Measurements from ENCODE around the gene SIN3A.
A peak's percentile ranks its signal among the peaks of the same experiment; 100 is the strongest.

Gene SIN3A

DNA sequence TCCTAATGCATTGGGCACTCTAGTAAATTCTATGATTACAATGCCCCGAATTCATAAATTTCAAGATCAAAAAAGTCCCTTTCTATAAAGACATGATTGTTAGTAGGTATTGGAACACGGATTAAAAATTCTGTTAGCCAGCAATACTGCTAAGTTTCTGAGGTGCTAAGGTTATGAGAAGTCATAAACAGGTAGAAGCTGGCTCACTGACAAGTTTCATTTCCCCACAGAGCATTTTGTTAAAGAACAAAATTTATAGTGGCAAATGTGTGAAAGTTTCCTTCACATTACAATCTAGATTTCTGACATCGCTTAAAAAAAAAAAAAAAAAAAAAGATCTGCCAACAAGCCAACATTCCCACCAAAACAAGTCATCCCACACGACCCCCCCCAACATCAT lies 70.7 kb downstream of the SIN3A start:
- no peak for DNase-seq (ENCODE audit: low spot score)
- FAIRE-seq, result no peak

- DNase-seq (ENCODE audit: low spot score) (no peak), FAIRE-seq (no peak)
Observed at GRCh38 chr15:75371901-75372688, 79.4 kb downstream of the SIN3A start.

DNA sequence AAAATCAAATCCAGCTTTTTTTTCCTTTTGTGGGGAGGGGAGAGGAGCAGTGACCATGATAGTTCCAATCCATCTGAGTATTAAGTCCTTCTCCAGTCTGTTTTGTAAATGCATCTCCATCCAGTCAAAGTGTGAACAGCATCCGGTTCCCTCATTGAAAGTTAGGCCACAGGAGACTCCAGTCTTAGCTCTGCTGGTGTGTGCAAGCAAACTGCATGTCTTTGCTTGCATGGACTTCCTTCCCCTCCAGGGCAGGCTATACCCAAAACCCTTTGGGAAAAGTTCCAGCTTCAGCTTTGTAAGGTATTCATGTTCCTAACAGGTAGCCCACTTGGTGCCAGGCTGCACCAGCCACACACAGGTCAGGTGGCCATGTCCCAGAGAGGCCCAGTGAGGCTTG lies 80.0 kb downstream of the SIN3A start:
- no peak for DNase-seq (ENCODE audit: low spot score)
- no peak for FAIRE-seq

GRCh38 chr15:75369897-75370581 lies 81.5 kb downstream of the SIN3A start:
- DNase-seq (ENCODE audit: low spot score) (no peak), FAIRE-seq (no peak)

GRCh38 chr15:75368689-75369239 lies 82.7 kb downstream of the SIN3A start:
- FAIRE-seq (no peak), DNase-seq (ENCODE audit: low spot score) (peak; percentile 3)

GRCh38 chr15:75367913-75368688 lies 83.4 kb downstream of the SIN3A start, which contains the start of gene MAN2C1:
MAN2C1 (minus strand) TSS chr15:75368607; CDS start chr15:75368583, 24 bp downstream.
- peak; percentile 72 for FAIRE-seq
- DNase-seq (ENCODE audit: low spot score), result peak; percentile 95

DNA sequence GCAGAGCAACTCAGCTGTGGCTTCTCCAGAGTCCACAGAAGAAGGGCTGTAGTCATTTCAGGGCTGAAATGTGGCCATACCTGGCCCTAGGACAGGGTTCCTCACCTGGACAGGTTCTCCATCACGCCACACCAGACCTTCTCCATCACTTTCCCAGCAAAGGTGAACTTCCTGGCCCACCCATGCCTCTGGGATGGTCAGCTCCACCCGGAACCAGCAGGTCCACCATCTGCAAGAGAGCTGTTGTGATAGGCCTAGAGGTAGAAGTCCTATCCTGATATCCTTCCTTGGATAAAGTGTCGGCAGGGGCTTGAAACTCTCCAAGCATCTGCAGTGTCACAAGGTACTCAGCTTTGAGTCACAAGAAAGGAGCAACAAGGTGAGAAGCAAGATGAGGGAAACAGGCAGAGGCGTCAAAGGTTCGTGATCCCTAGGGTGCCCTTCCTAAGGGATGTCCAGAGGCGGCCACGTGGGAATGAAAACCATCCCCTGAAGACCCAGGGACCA lies 84.0 kb downstream of the SIN3A start:
- DNase-seq (ENCODE audit: low spot score) (no peak), FAIRE-seq (no peak)

DNA sequence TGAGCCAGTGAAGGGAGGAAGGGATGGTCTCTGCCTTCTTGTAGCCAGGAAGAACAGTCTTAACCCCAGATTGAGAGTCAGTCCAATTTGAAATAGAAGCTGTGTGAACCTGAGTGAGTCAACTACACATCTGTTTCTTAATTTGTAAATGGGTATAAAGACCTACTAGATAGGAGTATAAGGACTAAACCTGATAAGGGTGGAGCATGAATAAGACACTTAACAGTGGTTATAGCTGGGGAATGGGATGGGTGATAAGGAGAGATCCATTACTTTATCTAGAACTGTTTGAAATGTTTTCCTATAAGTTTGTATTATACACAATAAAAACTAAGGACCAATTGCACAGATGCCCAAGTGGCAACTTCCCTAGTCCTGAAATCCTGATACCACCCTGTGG lies 84.5 kb downstream of the SIN3A start:
- FAIRE-seq (no peak), DNase-seq (ENCODE audit: low spot score) (no peak)

DNA sequence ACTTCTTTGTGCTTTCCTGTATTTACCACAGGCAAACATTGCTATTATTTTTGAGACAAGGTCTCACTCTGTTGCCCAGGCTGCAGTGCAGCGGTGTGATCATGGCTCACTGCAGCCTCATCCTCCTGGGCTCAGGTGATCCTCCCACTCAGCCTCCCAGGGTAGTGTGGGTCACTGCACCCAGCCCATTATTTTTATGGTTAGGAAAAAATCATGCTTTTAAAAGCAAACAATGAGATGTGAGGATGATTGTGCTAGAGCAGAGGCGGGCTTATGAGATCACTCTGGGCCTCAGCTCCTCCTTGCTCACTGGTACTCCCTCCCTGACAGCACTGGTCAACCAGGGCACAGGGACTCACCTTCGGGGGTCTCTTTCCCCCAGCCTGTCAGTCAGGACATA lies 85.3 kb downstream of the SIN3A start:
- DNase-seq (ENCODE audit: low spot score) (no peak), FAIRE-seq (no peak)

GRCh38 chr15:75364881-75365280 lies 86.6 kb downstream of the SIN3A start:
- no peak for DNase-seq (ENCODE audit: low spot score)
- FAIRE-seq, result no peak

GRCh38 chr15:75363786-75364185 lies 87.7 kb downstream of the SIN3A start:
- FAIRE-seq (no peak), DNase-seq (ENCODE audit: low spot score) (no peak)

DNA sequence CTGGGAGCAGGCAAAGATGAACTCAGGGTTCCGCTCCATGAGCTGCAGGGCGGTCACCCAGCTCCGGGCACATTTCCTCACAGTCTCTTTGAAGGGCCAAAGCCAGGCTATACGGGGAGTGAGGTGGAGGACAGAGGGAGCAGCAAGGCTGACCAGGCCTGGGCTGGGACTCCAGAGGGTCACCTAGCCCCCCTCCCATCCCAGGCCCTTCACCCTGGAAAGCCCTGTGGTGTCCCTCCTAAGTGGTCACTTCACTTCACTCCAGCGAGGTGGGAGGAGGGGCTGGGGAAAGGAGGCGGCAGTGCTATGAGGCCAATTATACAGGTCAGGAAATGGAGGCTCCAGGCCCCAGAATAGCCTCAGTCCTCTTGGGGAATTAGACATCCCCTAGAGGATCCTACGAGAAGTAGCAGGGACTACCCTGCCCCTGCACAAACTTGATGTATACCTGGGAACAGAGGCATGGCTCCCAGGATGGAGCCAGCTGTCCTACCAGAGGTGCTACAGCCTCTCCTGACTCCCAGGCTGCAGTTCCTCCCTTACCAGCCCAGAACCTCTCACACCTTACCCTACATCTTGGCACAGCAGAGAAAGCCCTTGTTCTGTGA lies 88.7 kb downstream of the SIN3A start:
- FAIRE-seq (no peak), DNase-seq (ENCODE audit: low spot score) (no peak)

DNA sequence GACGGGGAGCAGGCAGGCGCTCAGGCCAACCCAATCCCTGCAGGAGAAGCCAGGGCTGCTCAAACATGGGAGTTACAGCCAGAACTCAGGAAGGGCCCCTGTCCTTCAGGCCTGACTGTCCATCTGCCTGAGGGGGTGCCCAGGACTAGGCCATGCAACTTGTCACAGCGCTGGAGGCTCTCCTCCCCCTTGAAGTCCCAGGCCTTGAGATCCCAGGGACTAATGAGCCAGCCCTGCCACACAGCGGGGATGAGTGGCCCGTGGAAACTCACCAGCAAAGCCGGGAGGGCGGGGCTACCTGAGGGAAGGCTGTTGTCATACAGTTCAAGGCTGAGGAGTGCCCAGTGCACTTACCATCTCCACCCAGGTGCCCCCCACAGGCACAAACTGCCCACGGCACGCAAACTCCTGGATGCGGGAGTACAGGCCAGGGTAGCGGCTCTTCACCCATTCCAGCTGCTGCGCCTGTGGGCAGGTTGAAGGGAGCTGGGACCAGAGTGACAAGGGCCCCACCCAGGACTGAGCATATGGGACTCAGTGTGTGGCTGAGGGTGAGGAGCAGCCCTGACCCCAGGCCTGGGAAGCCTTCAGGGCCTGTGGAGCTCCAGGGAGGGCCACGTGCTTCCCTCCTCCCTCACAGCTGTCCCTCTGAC lies 89.4 kb downstream of the SIN3A start:
- DNase-seq (ENCODE audit: low spot score) (no peak), FAIRE-seq (no peak)

DNA sequence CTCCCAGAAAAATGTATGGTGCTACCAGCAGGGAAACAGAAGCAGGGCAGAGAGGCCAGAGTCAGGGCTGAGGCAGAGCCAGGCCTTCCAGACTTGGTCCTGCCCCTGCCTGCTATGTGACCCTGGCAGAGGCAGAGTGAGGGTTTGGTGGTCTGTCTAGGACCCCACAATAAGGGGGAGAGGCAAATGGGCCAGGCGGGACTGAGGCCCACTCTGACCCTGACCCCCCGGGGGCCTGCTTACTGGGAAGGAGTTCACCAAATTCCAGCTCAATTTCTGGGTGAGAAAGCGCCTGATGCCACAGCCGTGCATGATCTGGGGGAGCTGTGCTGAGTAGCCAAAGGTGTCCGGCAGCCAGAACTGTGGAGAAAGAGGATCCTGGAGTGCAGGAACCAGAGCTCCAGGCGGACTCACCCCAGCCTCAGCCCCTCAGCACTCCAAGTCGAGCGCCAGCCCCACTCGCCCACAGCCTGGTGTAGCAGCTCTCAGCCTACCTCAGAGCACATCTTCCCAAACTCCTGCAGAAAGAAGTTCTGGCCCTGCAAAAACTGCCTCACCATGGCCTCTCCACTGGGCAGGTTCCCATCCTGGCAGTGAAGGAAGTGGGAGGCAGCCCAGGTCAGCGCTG lies 90.0 kb downstream of the SIN3A start:
- FAIRE-seq, result no peak

DNA sequence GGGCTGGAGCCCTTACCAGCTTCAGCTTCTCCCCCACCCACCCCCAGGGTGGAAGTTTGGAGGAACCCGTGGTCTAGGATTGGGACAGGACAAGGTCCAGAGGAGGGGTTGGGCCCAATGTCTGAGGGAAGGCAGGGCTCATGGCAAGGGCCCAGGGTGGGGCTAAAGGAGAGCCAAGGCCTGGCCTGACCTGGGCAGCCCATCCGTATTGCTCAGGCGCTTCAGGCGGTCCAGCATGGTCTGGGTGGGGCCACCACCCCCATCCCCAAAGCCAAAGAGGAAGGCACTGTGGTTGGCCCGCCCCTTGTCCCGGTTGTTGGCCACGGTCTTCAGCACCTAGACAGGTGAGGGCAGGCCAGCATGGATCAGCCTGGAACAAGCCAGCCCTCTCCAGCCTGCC lies 90.6 kb downstream of the SIN3A start:
- FAIRE-seq (no peak), DNase-seq (ENCODE audit: low spot score) (no peak)

More for the DNA sequence above, 90.0 kb downstream of the SIN3A start:
- no peak for DNase-seq (ENCODE audit: low spot score)

GRCh38 chr15:75360391-75360790 lies 91.1 kb downstream of the SIN3A start:
- FAIRE-seq (no peak), DNase-seq (ENCODE audit: low spot score) (no peak)

GRCh38 chr15:75359537-75360250 lies 91.8 kb downstream of the SIN3A start:
- FAIRE-seq (no peak), DNase-seq (ENCODE audit: low spot score) (no peak)

GRCh38 chr15:75358771-75359536 lies 92.5 kb downstream of the SIN3A start:
- no peak for FAIRE-seq

More at GRCh38 chr15:75358771-75359536, 92.5 kb downstream of the SIN3A start:
- DNase-seq (ENCODE audit: low spot score), result no peak
